Effector memory CD4-positive, alpha-beta T cell (primary cell): ENCODE results near the gene EIF3F.

Experiments
- DNase-seq, 3 donors: peaks; one replicate each; pipeline ENCODE4 v3.0.0-alpha.2; 2020
- H3K27ac ChIP-seq: 2 replicates; pipeline ENCODE4 v1.7.0; 2013; ENCODE audit warnings: mild to moderate bottlenecking, low read length, moderate library complexity; ENCODE audit not compliant: insufficient read depth, poor library complexity, severe bottlenecking
- H3K27me3 ChIP-seq: replicated peaks from 2 replicates; pipeline ENCODE4 v1.7.0; 2013; ENCODE audit warnings: mild to moderate bottlenecking, low read length; ENCODE audit not compliant: insufficient read depth, control insufficient read depth, poor library complexity, severe bottlenecking
- H3K36me3 ChIP-seq: 2 replicates; pipeline ENCODE4 v1.7.0; 2013; ENCODE audit warnings: mild to moderate bottlenecking, low read length, moderate library complexity; ENCODE audit not compliant: control insufficient read depth, insufficient read depth
- H3K4me1 ChIP-seq: 2 replicates; pipeline ENCODE4 v1.7.0; 2013; ENCODE audit warnings: low read length, mild to moderate bottlenecking; ENCODE audit not compliant: control insufficient read depth, insufficient read depth, poor library complexity, severe bottlenecking
- H3K4me3 ChIP-seq: 2 replicates; pipeline ENCODE4 v1.7.0; 2013; ENCODE audit warnings: low read length, low read depth, mild to moderate bottlenecking; ENCODE audit not compliant: insufficient read depth, poor library complexity, severe bottlenecking
- H3K9me3 ChIP-seq: 2 replicates; pipeline ENCODE4 v1.7.0; 2013; ENCODE audit warnings: mild to moderate bottlenecking, low read length, moderate library complexity; ENCODE audit not compliant: control insufficient read depth

The EIF3F gene

GRCh38 chr11:8045839-8046238 lies 58.7 kb downstream of the EIF3F start:
- no peak for DNase-seq
- Histone ChIP-seq H3K4me3 (no peak overlapping the region), H3K36me3 (no peaks in the 10 kb centered on the region), H3K4me1 (no peaks in the 10 kb centered on the region), H3K27ac (no peak overlapping the region), H3K9me3 (no peaks in the 10 kb centered on the region), H3K27me3 (no peaks in the 10 kb centered on the region)

GRCh38 chr11:8047382-8047781 lies 60.2 kb downstream of the EIF3F start:
- Histone ChIP-seq H3K27ac (no peak overlapping the region), H3K4me3 (no peak overlapping the region), H3K9me3 (no peaks in the 10 kb centered on the region), H3K36me3 (no peaks in the 10 kb centered on the region), H3K27me3 (no peaks in the 10 kb centered on the region), H3K4me1 (no peaks in the 10 kb centered on the region)
- DNase-seq, result no peak

GRCh38 chr11:8049084-8049483 lies 61.9 kb downstream of the EIF3F start:
- Histone ChIP-seq H3K36me3 (no peaks in the 10 kb centered on the region), H3K9me3 (no peaks in the 10 kb centered on the region), H3K4me1 (no peaks in the 10 kb centered on the region), H3K27me3 (no peaks in the 10 kb centered on the region), H3K27ac (no peak overlapping the region), H3K4me3 (no peak overlapping the region)
- no peak for DNase-seq
